HAP-1 (cell line): Measurements from ENCODE around the gene HS6ST2.
"Not testable (repeated sequence)": the region's sequence is repeated elsewhere in the genome, so short reads cannot be mapped to it uniquely, and the experiment has no call there.

Experiments
- DNase-seq, 2 experiments: peaks; one replicate each; pipeline ENCODE4 v3.0.0-alpha.2; 2016 to 2020; ENCODE audit warnings: low spot score in 2 of 2
- H3K27me3 ChIP-seq: fragments of 250-450 bp; sonication (Bioruptor Pico); 2 replicates; pipeline ENCODE4 v1.5.1; 2020; ENCODE audit warnings: low read depth, mild to moderate bottlenecking, moderate library complexity
- H3K36me3 ChIP-seq: fragments of 250-450 bp; sonication (Bioruptor Pico); replicated peaks from 2 replicates; pipeline ENCODE4 v1.5.1; 2020; ENCODE audit warnings: mild to moderate bottlenecking
- H3K4me1 ChIP-seq: fragments of 250-450 bp; sonication (Bioruptor Pico); 2 replicates; pipeline ENCODE4 v1.5.1; 2020; ENCODE audit warnings: mild to moderate bottlenecking
- H3K4me3 ChIP-seq: fragments of 250-450 bp; sonication (Bioruptor Pico); 2 replicates; pipeline ENCODE4 v1.5.1; 2020; ENCODE audit warnings: mild to moderate bottlenecking, moderate library complexity
- H3K9me3 ChIP-seq: fragments of 250-450 bp; sonication (Bioruptor Pico); 2 replicates; pipeline ENCODE4 v1.5.1; 2020; ENCODE audit warnings: mild to moderate bottlenecking, moderate library complexity
- in situ Hi-C: fragments of 300-500 bp; cut with MboI; formaldehyde crosslinking; loops from 3 replicates; pipeline ENCODE4 v1.14.3; 2020; ENCODE audit warnings: low sequenced_read_pairs, inconsistent platforms, mixed read lengths

Gene HS6ST2

GRCh38 chrX:132957211-132958090 lies 978 bp downstream of the HS6ST2 start:
- H3K9me3 ChIP-seq: no peaks in the 10 kb centered on the region
- H3K4me3 ChIP-seq: peak overlapping the region; percentile 59
- H3K4me1 ChIP-seq: peaks cover 34% of the 10 kb centered on the region
- DNase-seq: peak; percentile 39 to 85
- H3K27me3 ChIP-seq: no peaks in the 10 kb centered on the region
- no peaks in the 10 kb centered on the region for H3K36me3 ChIP-seq
- in situ Hi-C loops: loop anchor here (10.0 kb wide), 1 partner anchor 213 kb away; no protein-coding TSS in a partner anchor

GRCh38 chrX:132956421-132957210 lies 1.8 kb downstream of the HS6ST2 start:
- no peaks in the 10 kb centered on the region for H3K27me3 ChIP-seq
- H3K4me1 ChIP-seq: peaks cover 34% of the 10 kb centered on the region

GRCh38 chrX:132955690-132956089 lies 2.7 kb downstream of the HS6ST2 start:
- Histone ChIP-seq H3K4me1 (peaks cover 30% of the 10 kb centered on the region), H3K27me3 (no peaks in the 10 kb centered on the region), H3K36me3 (no peaks in the 10 kb centered on the region), H3K4me3 (peak overlapping the region; percentile 59), H3K9me3 (no peaks in the 10 kb centered on the region)
- in situ Hi-C loops: loop anchor here (10.0 kb wide), 1 partner anchor 211 kb away; no protein-coding TSS in a partner anchor
- no peak for DNase-seq

More at GRCh38 chrX:132956421-132957210, 1.8 kb downstream of the HS6ST2 start:
- DNase-seq: peak in 1 of 2 experiments; percentile 64
- Histone ChIP-seq H3K9me3 (no peaks in the 10 kb centered on the region), H3K4me3 (peak overlapping the region; percentile 59), H3K36me3 (no peaks in the 10 kb centered on the region)
- in situ Hi-C loops: loop anchor here (10.0 kb wide), 1 partner anchor 212 kb away; no protein-coding TSS in a partner anchor

- Histone ChIP-seq H3K36me3 (no peaks in the 10 kb centered on the region), H3K9me3 (no peaks in the 10 kb centered on the region), H3K4me1 (peaks cover 23% of the 10 kb centered on the region), H3K4me3 (no peak overlapping the region), H3K27me3 (no peaks in the 10 kb centered on the region)
- in situ Hi-C loops: loop anchor here (10.0 kb wide), 1 partner anchor 210 kb away; no protein-coding TSS in a partner anchor
- DNase-seq: no peak
Observed at GRCh38 chrX:132954323-132954722, 4.1 kb downstream of the HS6ST2 start.

GRCh38 chrX:132953354-132953753 lies 5.1 kb downstream of the HS6ST2 start:
- in situ Hi-C loops: loop anchor here (10.0 kb wide), 1 partner anchor 209 kb away; no protein-coding TSS in a partner anchor
- H3K4me3 ChIP-seq: no peak overlapping the region
- no peaks in the 10 kb centered on the region for H3K36me3 ChIP-seq
- DNase-seq: no peak
- no peaks in the 10 kb centered on the region for H3K9me3 ChIP-seq
- H3K27me3 ChIP-seq: no peaks in the 10 kb centered on the region
- H3K4me1 ChIP-seq: peaks cover 18% of the 10 kb centered on the region

GRCh38 chrX:132948648-132949260 lies 9.7 kb downstream of the HS6ST2 start:
- in situ Hi-C loops: no loop called here
- no peak overlapping the region for H3K4me3 ChIP-seq
- peak; percentile 61 to 72 for DNase-seq

GRCh38 chrX:132945055-132945599 lies 13.3 kb downstream of the HS6ST2 start:
- H3K9me3 ChIP-seq, H3K4me3 ChIP-seq, DNase-seq, H3K36me3 ChIP-seq, H3K27me3 ChIP-seq, in situ Hi-C loops: not testable (repeated sequence)
- H3K4me1 ChIP-seq: peaks cover 23% of the 10 kb centered on the region

More at GRCh38 chrX:132948648-132949260, 9.7 kb downstream of the HS6ST2 start:
- Histone ChIP-seq H3K36me3 (no peaks in the 10 kb centered on the region), H3K9me3 (no peaks in the 10 kb centered on the region), H3K4me1 (no peaks in the 10 kb centered on the region), H3K27me3 (no peaks in the 10 kb centered on the region)

- peak in 1 of 2 experiments; percentile 54 for DNase-seq
- no peaks in the 10 kb centered on the region for H3K27me3 ChIP-seq
- peaks cover 23% of the 10 kb centered on the region for H3K4me1 ChIP-seq
- H3K4me3 ChIP-seq: no peak overlapping the region
- in situ Hi-C loops: no loop called here
- H3K9me3 ChIP-seq: no peaks in the 10 kb centered on the region
- no peaks in the 10 kb centered on the region for H3K36me3 ChIP-seq
Observed at GRCh38 chrX:132940727-132941327, 17.6 kb downstream of the HS6ST2 start.

- Histone ChIP-seq H3K4me3 (no peak overlapping the region), H3K9me3 (no peaks in the 10 kb centered on the region), H3K27me3 (no peaks in the 10 kb centered on the region), H3K4me1 (no peaks in the 10 kb centered on the region), H3K36me3 (no peaks in the 10 kb centered on the region)
- in situ Hi-C loops: no loop called here
- no peak for DNase-seq
Observed at GRCh38 chrX:132933170-132933569, 25.3 kb downstream of the HS6ST2 start.

GRCh38 chrX:132924426-132924825 lies 34.0 kb downstream of the HS6ST2 start:
- in situ Hi-C loops: no loop called here
- Histone ChIP-seq H3K4me3 (no peak overlapping the region), H3K9me3 (no peaks in the 10 kb centered on the region), H3K27me3 (no peaks in the 10 kb centered on the region), H3K4me1 (peaks cover 2% of the 10 kb centered on the region), H3K36me3 (no peaks in the 10 kb centered on the region)
- no peak for DNase-seq

GRCh38 chrX:132918523-132918922 lies 39.9 kb downstream of the HS6ST2 start:
- Histone ChIP-seq H3K4me3 (no peak overlapping the region), H3K36me3 (no peaks in the 10 kb centered on the region), H3K9me3 (no peaks in the 10 kb centered on the region), H3K27me3 (no peaks in the 10 kb centered on the region), H3K4me1 (peaks cover 5% of the 10 kb centered on the region)
- DNase-seq: no peak
- in situ Hi-C loops: no loop called here

- H3K36me3 ChIP-seq: no peaks in the 10 kb centered on the region
- H3K4me1 ChIP-seq: peaks cover 5% of the 10 kb centered on the region
- in situ Hi-C loops: no loop called here
- no peaks in the 10 kb centered on the region for H3K27me3 ChIP-seq
- no peak for DNase-seq
- peaks cover 5% of the 10 kb centered on the region; the same call in 1 of the 2 replicates for H3K9me3 ChIP-seq
- no peak overlapping the region for H3K4me3 ChIP-seq
Observed at GRCh38 chrX:132916349-132916748, 42.1 kb downstream of the HS6ST2 start.

GRCh38 chrX:132909643-132910042 lies 48.8 kb downstream of the HS6ST2 start:
- no peaks in the 10 kb centered on the region for H3K36me3 ChIP-seq
- no peak overlapping the region for H3K4me3 ChIP-seq
- DNase-seq: no peak
- in situ Hi-C loops: no loop called here
- H3K4me1 ChIP-seq: no peaks in the 10 kb centered on the region
- no peaks in the 10 kb centered on the region for H3K27me3 ChIP-seq
- H3K9me3 ChIP-seq: peaks cover 5% of the 10 kb centered on the region; the same call in 1 of the 2 replicates
